GM12878 (cell line): ENCODE measurements around the gene DGKI. TPM values are rescaled to one million over a fixed set of nuclear protein-coding genes. Genes with fewer than 3 reads are reported as not detected.

ENCODE experiments used
- ATAC-seq: fragments of 200-7000 bp; cut with Tn5 transposase; 3 replicates; pipeline ENCODE4 v1.9.1; 2020; ENCODE audit warnings: mild to moderate bottlenecking, moderate library complexity
- BruUV-seq: library from RNA; stranded (reverse); fragments of 400-500 nt; replicated peaks from 2 replicates; lab custom pipeline; 2021; lab: Mats Ljungman, UMichigan
- CTCF ChIA-PET: fragments of 300-600 bp; sonication (Branson Sonifier 250); formaldehyde crosslinking; extraction: SDS; loops from one replicate; lab custom pipeline; 2021; ENCODE audit warnings: inconsistent platforms; lab: Yijun Ruan, JAX
- POLR2A ChIA-PET: fragments of 350-600 bp; formaldehyde crosslinking; extraction: SDS; loops from one replicate; lab custom pipeline; 2021; ENCODE audit warnings: inconsistent platforms; lab: Charles Lee
- RAD21 ChIA-PET: fragments of 300-600 bp; sonication (Branson Sonifier 250); formaldehyde crosslinking; loops from one replicate; lab custom pipeline; 2023; ENCODE audit warnings: antibody characterized with exemption; ENCODE audit not compliant: unreplicated experiment; lab: Charles Lee
- SMC1A ChIA-PET: fragments of 300-600 bp; sonication (Branson Sonifier 250); formaldehyde crosslinking; loops from one replicate; lab custom pipeline; 2023; ENCODE audit not compliant: unreplicated experiment, uncharacterized antibody; lab: Charles Lee
- DNase-seq: peaks from one replicate; pipeline ENCODE4 v3.0.0-alpha.2; 2011; ENCODE audit warnings: low read depth, low spot score
- FAIRE-seq: peaks from 3 replicates; lab custom pipeline; 2011; peaks lifted over from hg19 to GRCh38; lab: Jason Lieb, UNC
- H2AFZ ChIP-seq: 2 replicates; pipeline ENCODE4 v1.6.0; 2011; ENCODE audit warnings: low read depth, low read length, control low read depth; ENCODE audit not compliant: control insufficient read depth
- H3K27ac ChIP-seq: 2 replicates; pipeline ENCODE4 v1.5.1; 2011; ENCODE audit warnings: control low read depth; ENCODE audit not compliant: control insufficient read depth, insufficient read depth
- H3K27me3 ChIP-seq, 2 experiments: replicated peaks in 1 of 2; 2 replicates each; pipeline versions ENCODE4 v1.6.0 to v1.6.1; 2011; ENCODE audit warnings: low read length in 1 of 2; ENCODE audit not compliant: control insufficient read depth in 2 of 2, insufficient read depth in 2 of 2
- H3K36me3 ChIP-seq, 2 experiments: 2 replicates each; pipeline ENCODE4 v1.5.1; 2011; ENCODE audit warnings: low read length in 1 of 2; ENCODE audit not compliant: control insufficient read depth in 2 of 2, insufficient read depth in 2 of 2
- H3K4me1 ChIP-seq: 2 replicates; pipeline ENCODE4 v1.6.1; 2011; ENCODE audit warnings: mild to moderate bottlenecking, low read length, moderate library complexity, mixed read lengths; ENCODE audit not compliant: control insufficient read depth, insufficient read depth
- H3K4me2 ChIP-seq: 2 replicates; pipeline ENCODE4 v1.6.0; 2011; ENCODE audit warnings: control low read depth; ENCODE audit not compliant: control insufficient read depth, insufficient read depth
- H3K4me3 ChIP-seq: fragments of 200-600 bp; sonication (generic); 2 replicates; pipeline ENCODE4 v1.5.1; 2016
- H3K79me2 ChIP-seq: 2 replicates; pipeline ENCODE4 v1.6.0; 2011; ENCODE audit warnings: low read length; ENCODE audit not compliant: control insufficient read depth, insufficient read depth
- H3K9ac ChIP-seq: 2 replicates; pipeline ENCODE4 v1.8.0; 2011; ENCODE audit warnings: low read length, control low read depth, mixed read lengths; ENCODE audit not compliant: control insufficient read depth, insufficient read depth
- H3K9me3 ChIP-seq: replicated peaks from 3 replicates; pipeline ENCODE4 v1.5.1; 2011; ENCODE audit warnings: mild to moderate bottlenecking, low read length; ENCODE audit not compliant: control insufficient read depth, insufficient read depth
- H4K20me1 ChIP-seq: 2 replicates; pipeline ENCODE4 v1.6.0; 2011; ENCODE audit not compliant: control insufficient read depth, insufficient read depth
- BCL11A ChIP-seq: IDR thresholded peaks from 2 replicates; pipeline ENCODE4 v1.6.1; 2011; ENCODE audit warnings: low read depth, low read length
- BCLAF1 ChIP-seq: fragments of 450-650 bp; IDR thresholded peaks from 2 replicates; pipeline ENCODE4 v1.6.1; 2017; ENCODE audit warnings: antibody characterized with exemption, mild to moderate bottlenecking, moderate library complexity
- BRCA1 ChIP-seq: IDR thresholded peaks from 2 replicates; pipeline ENCODE4 v1.6.1; 2011; ENCODE audit warnings: low read depth, low read length, improper control_type of control experiment
- CBX3 ChIP-seq: fragments of 200-600 bp; sonication (generic); IDR thresholded peaks from 2 replicates; pipeline ENCODE4 v1.6.1; 2016; ENCODE audit warnings: low read depth, borderline replicate concordance
- CHD4 ChIP-seq: fragments of 200-600 bp; sonication (generic); IDR thresholded peaks from 2 replicates; pipeline ENCODE4 v1.6.1; 2016; ENCODE audit warnings: mild to moderate bottlenecking
- CREM ChIP-seq: IDR thresholded peaks from 2 replicates; pipeline ENCODE4 v1.6.1; 2014; ENCODE audit warnings: antibody characterized with exemption, low read depth
- IRF3 ChIP-seq: fragments of 450-650 bp; IDR thresholded peaks from 2 replicates; pipeline ENCODE4 v1.6.1; 2014; ENCODE audit warnings: mild to moderate bottlenecking
- MLLT1 ChIP-seq: fragments of 450-650 bp; IDR thresholded peaks from 2 replicates; pipeline ENCODE4 v1.6.1; 2016; ENCODE audit warnings: mild to moderate bottlenecking
- MTA2 ChIP-seq: fragments of 450-650 bp; IDR thresholded peaks from 2 replicates; pipeline ENCODE4 v1.6.1; 2016; ENCODE audit warnings: low read depth, mild to moderate bottlenecking, moderate library complexity
- POLR2AphosphoS2 ChIP-seq: IDR thresholded peaks from 2 replicates; pipeline ENCODE4 v1.6.1; 2011; ENCODE audit warnings: low read depth, mild to moderate bottlenecking, low read length, improper control_type of control experiment, moderate library complexity
- SMAD1 ChIP-seq: fragments of 450-650 bp; IDR thresholded peaks from 2 replicates; pipeline ENCODE4 v1.6.1; 2018; ENCODE audit warnings: mild to moderate bottlenecking, low read depth; ENCODE audit not compliant: partially characterized antibody
- SREBF1 ChIP-seq: IDR thresholded peaks from 2 replicates; pipeline ENCODE4 v1.6.1; 2012; ENCODE audit warnings: mild to moderate bottlenecking, low read length
- TBL1XR1 ChIP-seq: IDR thresholded peaks from 2 replicates; pipeline ENCODE4 v1.6.1; 2012; ENCODE audit warnings: low read depth, low read length, improper control_type of control experiment
- YBX1 ChIP-seq: fragments of 450-650 bp; IDR thresholded peaks from 2 replicates; pipeline ENCODE4 v1.6.1; 2016; ENCODE audit warnings: antibody characterized with exemption
- ZBTB40 ChIP-seq: fragments of 450-650 bp; IDR thresholded peaks from 2 replicates; pipeline ENCODE4 v1.6.1; 2016; ENCODE audit warnings: mild to moderate bottlenecking, moderate library complexity, borderline replicate concordance
- ZNF207 ChIP-seq: fragments of 450-650 bp; IDR thresholded peaks from 2 replicates; pipeline ENCODE4 v1.6.1; 2014; ENCODE audit warnings: antibody characterized with exemption, mild to moderate bottlenecking, borderline replicate concordance
- ZNF384 ChIP-seq: IDR thresholded peaks from 2 replicates; pipeline ENCODE4 v1.6.1; 2012; ENCODE audit warnings: low read depth, mild to moderate bottlenecking, low read length, improper control_type of control experiment, borderline replicate concordance
- ZNF622 ChIP-seq: fragments of 450-650 bp; IDR thresholded peaks from 2 replicates; pipeline ENCODE4 v1.6.1; 2017; ENCODE audit warnings: mild to moderate bottlenecking, inconsistent platforms
- WGBS: methylation state at CpG from one replicate; pipeline ENCODE4 v1.1.6; 2016; ENCODE audit warnings: low lambda C conversion rate; ENCODE audit not compliant: insufficient replicate concordance, insufficient coverage; ENCODE audit errors: missing lambda C conversion rate; 5-methylcytosine and 5-hydroxymethylcytosine counted together
- in situ Hi-C: fragments of 300-500 bp; cut with MboI; formaldehyde crosslinking; loops from 9 replicates; pipeline ENCODE4 v1.14.3; 2018; ENCODE audit warnings: mixed read lengths
- intact Hi-C: fragments of 100-400 bp; cut with micrococcal nuclease; formaldehyde crosslinking; loops from one replicate; pipeline ENCODE4 v1.14.2; 2022; ENCODE audit not compliant: unreplicated experiment
- polyA plus RNA-seq, 11 experiments: library from polyadenylated mRNA; depleted of rRNA in 4 of 11; unstranded in 6 of 11; stranded (reverse) in 5 of 11; fragments of >200 nt; fragmentation: Nextera tagmentation in 4 of 11; fragmentation: Illumina TruSeq in 1 of 11; extraction: Ambion mirVana in 4 of 11; extraction: Trizol in 1 of 11; gene quantifications; 1 replicate in 1 of 11; 2 replicates in 10 of 11; pipeline versions ENCODE4 v1.2.1 to v1.2.3, GENCODE V29; 2011 to 2016; ENCODE audit warnings: inconsistent platforms in 2 of 11, missing spikeins in 2 of 11, low read depth in 1 of 11
- total RNA-seq, 4 experiments: library from RNA; depleted of rRNA in 3 of 4; stranded (reverse); fragments of >200 nt in 3 of 4; fragmentation: Illumina TruSeq in 1 of 4; extraction: Trizol in 1 of 4; gene quantifications; 2 replicates each; pipeline versions ENCODE4 v1.2.1 to v1.2.3, GENCODE V29; 2013 to 2021

Gene DGKI
- total and polyA plus RNA-seq, 10 of the 15 experiments (the other 5 are each of a cell fraction or from before 2014, with no cell fraction given), result 10.4 to 37.1 (median 22.1) TPM

GRCh38 chr7:137535579-137535978, 311.2 kb downstream of the DGKI start:
- ChIA-PET SMC1A (no interaction called here), CTCF (no interaction called here), POLR2A (no interaction called here), RAD21 (no interaction called here)
- intact Hi-C loops, result no loop called here
- Histone ChIP-seq H3K36me3 (no peaks in the 10 kb centered on the region), H3K4me2 (no peak overlapping the region), H3K4me1 (no peaks in the 10 kb centered on the region), H3K9me3 (no peaks in the 10 kb centered on the region), H4K20me1 (no peaks in the 10 kb centered on the region), H3K27me3 (no peaks in the 10 kb centered on the region), H2AFZ (no peak overlapping the region), H3K27ac (no peak overlapping the region), H3K4me3 (no peak overlapping the region), H3K79me2 (no peaks in the 10 kb centered on the region), H3K9ac (no peak overlapping the region)
- ATAC-seq, result no peak
- in situ Hi-C loops, result no loop called here
- no TSS peak for BruUV-seq
- no peak for DNase-seq
- FAIRE-seq, result no peak
- WGBS, result 26% methylated on average over 6 of the region's 6 CpGs
- TF ChIP-seq BCL11A, result no peak
- no peak for TF ChIP-seq CBX3
- no peak for TF ChIP-seq ZBTB40
- no peak for TF ChIP-seq IRF3
- TF ChIP-seq CREM, result no peak
- no peak for TF ChIP-seq ZNF207
- TF ChIP-seq BRCA1, result no peak
- no peak for TF ChIP-seq ZNF622
- no peak for TF ChIP-seq YBX1
- TF ChIP-seq SREBF1, result no peak
- TF ChIP-seq MLLT1, result no peak
- no peak for TF ChIP-seq TBL1XR1
- TF ChIP-seq SMAD1, result no peak
- no peak for TF ChIP-seq ZNF384
- no peak for TF ChIP-seq POLR2AphosphoS2
- no peak for TF ChIP-seq BCLAF1
- TF ChIP-seq CHD4, result no peak
- no peak for TF ChIP-seq MTA2
